ENCODE measurements around the gene IL1B. TPM values are rescaled to one million over a fixed set of nuclear protein-coding genes. Genes with fewer than 3 reads are reported as not detected.
"Not testable (repeated sequence)": the region's sequence is repeated elsewhere in the genome, so short reads cannot be mapped to it uniquely, and the experiment has no call there.

The IL1B gene
- polyA plus RNA-seq, 1 donor = 0.14 TPM

DNA sequence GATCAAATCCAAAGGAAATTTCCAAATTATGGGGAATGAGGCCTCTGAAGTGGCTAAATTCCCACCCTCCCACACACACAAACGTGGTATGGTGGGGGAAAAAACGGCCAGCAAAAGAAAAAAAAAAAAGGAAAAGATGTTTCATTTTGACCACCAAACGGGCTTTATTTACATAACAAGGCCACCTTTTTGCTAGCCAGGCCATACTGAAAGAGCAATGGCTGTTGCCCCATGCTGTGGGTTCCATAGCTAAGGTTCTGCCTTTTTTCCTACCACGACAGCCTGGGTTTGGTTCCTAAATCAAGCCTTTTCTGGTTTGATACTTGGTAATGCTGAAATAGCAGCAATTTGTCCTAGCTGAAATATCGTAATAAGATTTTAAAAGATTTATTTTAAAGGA lies 14.0 kb upstream of the IL1B start:
- no peak for DNase-seq (ENCODE audit: low read depth)

DNA sequence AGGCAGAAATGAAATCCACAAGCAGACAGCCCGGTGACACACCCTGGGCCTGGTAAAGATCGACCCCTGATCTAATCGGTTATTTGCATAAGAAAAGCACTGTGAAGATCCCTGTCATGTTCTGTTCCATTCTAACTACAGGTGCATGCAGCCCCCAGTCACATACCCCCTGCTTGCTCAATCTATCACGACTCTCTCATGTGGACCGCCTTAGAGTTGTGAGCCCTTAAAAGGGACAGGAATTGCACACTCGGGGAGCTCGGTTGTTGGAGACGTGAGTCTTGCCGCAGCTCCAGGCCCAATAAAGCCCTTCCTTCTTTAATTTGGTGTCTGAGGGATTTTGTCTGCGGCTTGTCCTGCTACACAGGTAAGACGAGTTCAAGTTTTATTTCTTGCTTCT lies 13.4 kb upstream of the IL1B start:
- DNase-seq (ENCODE audit: low read depth) = no peak

DNA sequence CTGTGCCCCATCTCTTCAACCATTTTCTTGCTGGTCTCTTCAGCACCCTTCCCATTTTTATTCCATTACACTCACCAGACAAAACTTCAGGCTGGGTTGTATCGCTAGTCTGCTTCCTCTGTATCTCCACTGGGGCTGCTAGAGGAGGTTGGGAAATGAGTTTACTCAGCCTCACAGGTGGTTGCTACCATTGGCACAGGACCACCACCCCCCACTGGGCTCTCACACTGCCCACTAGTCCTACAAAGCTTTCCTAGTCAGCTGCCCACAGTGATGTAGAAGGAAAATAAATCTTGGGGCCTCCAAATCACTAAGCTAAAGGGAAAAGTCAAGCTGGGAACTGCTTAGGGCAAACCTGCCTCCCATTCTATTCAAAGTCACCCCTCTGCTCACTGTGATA lies 12.3 kb upstream of the IL1B start:
- no peak for DNase-seq (ENCODE audit: low read depth)

DNA sequence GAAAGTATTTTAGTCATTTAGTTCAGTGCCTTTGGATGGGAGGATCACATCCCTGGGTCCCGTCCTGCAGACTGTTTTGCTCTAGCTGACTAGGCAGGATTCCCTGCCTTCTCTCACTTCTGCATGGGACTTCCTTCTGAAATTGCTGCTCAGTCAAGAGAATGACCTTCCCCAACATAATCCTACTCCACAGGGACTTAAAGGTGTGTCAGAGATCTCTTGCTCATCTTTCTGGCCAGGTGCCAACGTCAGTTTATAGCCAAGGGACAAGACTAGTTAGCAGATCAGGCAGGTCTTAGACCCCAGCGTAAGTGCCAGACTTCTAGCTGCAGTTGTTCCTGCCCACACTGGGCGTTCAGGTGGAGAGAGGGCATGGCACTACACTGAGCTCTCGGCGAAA lies 9.5 kb upstream of the IL1B start:
- DNase-seq (ENCODE audit: low read depth) = no peak

DNA sequence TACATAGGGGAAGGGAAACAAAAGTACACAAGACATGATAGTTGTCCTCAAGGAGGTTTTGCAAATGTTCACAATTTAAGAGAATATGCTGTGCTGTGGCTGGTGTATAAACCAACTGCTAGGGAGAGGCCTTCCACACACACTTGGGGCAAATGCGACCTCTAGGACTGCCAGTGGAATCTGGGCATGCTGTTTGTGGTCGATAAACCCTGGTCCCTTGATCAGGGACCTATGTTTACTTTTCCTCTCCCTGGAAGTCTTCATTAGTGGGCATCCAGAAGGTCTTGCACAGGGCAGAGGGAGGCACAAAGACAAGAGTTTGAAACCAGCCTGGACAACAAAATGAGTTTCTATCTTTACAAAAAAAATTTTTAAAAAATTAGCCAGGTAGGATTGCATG lies 7.3 kb upstream of the IL1B start:
- no peak for DNase-seq (ENCODE audit: low read depth)

DNA sequence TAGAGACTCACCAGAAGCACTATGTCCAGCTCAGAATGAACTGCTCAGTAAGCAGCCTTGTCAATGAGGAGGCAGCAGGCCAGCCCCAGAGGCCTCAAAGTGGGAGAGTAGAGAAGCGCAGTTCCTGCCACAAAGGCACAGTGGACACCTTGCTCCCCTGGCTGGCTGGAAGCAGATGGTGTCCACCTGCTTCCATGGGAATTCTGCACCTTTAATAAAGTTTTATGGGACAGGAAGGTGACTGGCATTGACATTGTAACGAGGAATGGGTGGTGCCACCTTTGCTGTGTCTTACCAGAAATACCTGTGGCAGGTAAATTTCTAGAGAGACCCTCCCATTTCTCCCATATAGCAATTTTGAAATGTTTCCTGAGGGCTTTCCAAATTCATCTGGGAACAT lies 6.7 kb upstream of the IL1B start:
- no peak for DNase-seq (ENCODE audit: low read depth)

DNA sequence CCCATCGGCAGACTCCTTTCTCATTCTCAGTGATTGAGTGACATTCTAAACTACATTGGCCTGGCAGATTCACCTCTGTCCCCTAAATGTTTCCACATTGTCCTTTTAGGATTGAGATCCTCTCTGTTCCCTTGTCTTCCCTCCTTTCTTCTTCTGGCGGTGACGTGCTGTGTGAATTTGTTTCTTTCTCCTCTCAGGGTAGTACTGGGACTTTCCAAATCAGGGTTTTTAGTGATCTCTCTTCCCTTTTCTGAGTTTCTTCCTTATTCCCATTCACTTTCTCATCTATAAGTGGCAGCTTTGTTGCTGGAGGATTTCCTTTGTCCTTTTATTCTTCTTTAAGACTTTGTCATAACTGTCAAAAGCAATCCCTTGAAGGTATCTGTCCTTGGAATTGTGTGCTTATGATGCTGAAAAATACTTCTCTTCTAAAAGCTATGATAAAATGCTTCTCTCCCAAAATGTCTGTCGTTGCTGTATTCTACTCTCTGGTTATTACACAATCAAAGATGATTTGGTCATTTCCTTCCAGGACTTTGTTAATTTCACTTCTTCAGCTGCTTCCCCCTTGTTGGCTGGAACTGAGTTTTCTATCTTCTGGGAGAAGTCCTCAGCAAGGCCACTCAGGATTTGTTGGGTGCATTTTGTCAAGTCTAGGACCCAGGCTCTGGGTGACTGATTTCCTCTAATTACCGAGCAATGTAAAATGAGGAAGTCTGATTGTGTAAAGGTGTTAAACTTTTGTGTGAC lies 4.9 kb upstream of the IL1B start:
- DNase-seq (ENCODE audit: low read depth) = no peak

DNA sequence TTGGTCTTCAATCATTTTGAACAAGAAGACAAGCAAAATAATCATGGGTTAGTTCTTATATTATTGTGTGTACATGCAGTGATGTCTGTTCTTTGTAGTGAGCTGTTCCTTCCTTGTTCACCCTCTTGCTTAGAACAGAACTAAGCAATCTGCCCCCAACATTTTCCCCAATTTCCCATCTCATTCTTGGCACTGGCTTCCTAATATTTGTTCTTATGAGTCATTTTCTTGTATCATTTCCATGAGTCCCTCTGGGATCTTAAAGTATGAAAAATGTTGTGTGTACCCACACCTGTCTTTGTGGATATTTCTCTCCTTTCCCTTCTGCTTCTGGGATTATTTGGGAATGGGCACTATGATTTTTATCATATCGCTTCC lies 3.5 kb upstream of the IL1B start:
- DNase-seq (ENCODE audit: low read depth) = no peak

DNA sequence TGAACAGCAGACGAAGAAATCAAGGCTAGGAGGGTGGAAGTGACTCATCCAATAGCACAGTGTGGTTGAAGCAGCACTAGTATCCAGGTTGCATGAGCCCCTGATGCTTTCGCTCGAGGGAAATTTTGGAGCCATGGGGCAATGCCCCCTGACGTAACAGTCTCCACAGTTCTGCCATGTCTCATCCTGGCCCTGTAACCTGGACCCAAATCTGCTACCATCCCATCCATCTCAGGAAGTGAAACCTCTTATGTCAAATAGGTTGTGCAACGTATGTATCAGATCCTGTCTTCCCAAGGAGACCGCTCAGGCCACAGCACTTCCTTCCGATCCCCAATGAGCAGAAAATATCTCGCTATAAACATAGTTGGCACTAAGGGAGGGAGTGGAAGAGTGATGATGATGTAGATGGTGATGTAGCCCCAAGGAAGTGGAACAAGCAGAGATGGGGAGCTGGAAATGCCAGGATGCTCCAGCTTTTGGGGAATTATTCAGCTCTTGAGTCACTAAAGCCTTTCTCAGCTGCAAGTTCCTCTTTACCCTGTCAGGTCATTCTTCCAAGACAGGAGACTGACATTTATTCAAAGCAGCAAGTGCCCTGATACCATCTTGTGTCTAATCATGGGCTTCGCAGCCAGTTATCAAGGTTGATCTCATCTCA lies 3.0 kb upstream of the IL1B start:
- no peak for DNase-seq (ENCODE audit: low read depth)

DNA sequence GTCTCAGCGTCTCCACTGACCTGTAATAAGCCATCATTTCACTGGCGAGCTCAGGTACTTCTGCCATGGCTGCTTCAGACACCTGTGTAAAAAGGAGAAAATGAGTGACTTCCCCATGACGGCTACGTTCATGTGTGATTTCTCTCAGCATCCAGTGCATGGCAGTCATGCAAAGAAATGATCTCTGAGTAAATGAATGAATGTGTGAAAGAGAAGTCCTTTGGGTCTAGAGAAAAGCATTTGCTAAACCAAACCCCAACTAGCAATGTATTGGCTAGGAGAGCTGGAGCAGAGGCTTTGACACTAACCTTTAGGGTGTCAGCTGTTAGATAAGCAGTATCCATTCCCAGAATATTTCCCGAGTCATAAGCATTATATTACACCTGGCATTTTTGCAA lies 417 bp downstream of the IL1B start:
- no peak for DNase-seq (ENCODE audit: low read depth)

DNA sequence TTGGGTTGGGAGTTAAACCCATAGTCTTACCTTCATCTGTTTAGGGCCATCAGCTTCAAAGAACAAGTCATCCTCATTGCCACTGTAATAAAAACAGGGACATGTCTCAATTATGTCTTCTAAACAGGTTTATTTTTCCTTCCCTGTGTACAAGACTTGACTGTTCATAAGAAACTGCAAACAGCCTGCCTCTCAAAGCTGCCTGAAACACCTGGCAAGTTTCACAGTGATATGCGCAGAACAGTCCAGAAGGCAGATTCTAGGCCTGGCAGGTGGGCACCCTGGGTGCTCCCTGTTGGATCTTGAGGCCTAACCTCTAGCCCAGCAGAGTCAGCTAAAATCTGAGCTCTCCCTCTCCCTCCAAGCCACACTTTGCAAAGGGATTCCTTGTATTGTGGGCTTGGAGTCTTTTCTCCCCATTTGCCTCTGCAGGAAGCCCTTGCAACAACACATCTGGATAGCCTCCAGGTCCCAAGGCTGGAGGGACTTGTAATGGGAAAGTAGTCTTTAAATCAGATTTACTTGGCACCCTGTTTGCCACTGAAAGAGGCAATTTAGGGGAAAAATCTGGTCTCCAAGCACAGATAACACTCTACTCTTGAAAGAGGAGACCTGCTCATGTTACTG lies 930 bp downstream of the IL1B start:
- DNase-seq (ENCODE audit: low read depth) = no peak

DNA sequence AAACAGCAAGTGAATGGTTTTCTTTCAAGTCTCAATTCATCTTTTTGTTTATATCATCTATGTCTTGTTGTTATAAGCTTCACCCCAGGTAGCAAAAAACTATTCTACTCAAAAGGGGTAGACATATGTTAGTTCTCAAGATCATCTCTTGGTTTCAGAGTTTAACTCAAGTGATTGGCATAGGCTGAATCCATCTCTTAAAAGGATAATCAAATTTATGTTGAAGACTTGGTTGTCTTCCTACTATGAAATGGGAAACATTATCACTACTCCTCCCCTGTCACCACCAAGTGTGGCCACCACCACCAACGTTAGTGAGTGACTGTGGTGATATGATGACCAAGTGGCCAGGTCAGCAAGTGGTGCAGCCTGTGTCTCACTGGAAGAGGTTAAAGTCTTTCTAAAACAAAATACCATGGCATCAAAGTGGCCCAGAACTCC lies 1.5 kb downstream of the IL1B start:
- DNase-seq (ENCODE audit: low read depth) = no peak

DNA sequence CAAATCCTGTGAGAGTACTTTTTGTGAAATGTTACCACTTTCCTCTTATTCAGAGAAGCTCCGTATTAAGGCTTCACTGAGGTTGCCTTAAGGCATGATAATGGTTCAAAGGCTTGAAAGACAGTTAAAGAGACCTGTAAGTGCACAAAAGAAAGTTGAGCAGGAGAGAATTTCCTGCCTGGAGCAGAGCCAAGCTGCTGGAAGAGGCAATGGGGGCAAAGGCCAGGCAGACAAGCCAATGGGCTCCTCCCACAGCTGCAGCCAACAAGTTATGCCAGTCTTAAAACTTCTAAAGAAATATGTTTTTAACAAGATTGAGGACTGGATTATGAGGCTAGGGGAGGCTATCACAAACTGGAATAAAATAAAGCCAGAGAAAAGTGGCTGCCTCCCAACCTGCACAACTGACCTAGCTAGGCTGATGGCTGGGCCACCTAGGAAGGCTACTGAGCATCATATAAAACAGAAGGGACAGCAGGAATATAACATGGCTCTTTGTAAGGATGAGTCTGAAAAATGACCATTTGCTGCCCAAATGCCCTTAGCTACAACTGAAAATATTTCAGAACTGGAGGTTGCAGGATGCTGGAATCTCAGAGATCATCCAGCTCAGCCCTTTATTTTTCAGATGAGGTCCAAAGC lies 2.1 kb downstream of the IL1B start:
- DNase-seq (ENCODE audit: low read depth) = no peak

DNA sequence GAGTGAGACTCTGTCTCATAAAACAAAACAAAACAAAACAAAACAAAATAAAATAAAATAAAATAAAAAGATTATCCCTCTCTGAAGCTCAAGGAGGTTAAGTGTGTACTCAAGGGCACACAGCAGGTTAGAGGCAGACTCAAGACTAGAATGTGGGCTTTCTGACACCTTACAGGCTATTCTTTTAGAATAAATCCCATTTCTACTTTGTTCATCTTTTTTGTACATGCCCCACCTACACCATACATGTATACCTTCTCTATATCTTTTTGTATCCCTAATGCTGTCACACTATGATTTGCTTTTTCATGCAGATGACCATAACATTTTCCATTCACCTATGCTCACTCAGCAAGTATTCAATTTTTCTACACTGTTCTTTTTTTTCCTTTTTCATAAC lies 2.6 kb downstream of the IL1B start:
- no peak for DNase-seq (ENCODE audit: low read depth)

DNA sequence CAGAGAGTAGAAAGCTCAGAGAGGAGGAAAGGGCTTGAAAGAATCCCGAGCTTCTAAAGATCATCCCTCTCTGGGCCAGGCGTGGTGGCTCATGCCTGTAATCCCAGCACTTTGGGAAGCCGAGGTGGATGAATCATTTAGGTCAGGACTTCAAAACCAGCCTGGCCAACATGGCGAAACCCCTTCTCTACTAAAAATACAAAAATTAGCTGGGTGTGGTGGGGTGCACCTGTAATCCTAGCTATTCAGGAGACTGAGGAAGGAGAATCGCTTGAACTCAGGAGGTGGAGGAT lies 3.0 kb downstream of the IL1B start:
- not testable (repeated sequence) for DNase-seq (ENCODE audit: low read depth)

DNA sequence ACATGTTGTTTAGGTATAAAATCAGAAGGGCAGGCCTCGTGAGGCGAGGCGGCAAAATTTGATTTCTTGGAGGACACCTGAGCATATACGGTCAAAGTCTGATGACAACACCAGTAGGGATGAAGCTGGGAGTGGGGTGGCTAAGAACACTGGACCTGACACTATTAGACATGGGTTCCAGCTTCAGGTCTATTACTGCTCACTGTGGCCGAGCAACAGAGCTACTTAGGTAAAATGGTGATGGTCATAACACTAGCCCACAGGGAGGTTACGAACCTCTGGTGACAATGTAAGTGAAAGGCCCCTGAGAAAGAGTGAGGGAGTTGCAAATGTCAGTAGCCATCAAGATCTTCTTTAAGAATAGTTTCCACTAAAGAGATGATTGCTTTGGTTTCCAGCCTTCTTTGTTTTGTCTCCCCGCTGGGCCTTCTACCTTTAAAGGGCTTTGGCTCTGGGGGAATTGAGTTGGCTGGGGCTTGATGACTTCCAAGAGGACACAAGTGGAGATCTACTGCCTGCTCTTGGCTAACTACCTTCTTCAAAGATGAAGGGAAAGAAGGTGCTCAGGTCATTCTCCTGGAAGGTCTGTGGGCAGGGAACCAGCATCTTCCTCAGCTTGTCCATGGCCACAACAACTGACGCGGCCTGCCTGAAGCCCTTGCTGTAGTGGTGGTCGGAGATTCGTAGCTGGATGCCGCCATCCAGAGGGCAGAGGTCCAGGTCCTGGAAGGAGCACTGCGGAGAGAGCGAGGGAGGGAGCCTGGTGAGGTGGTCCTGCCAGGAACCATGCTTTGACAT lies 3.5 kb downstream of the IL1B start:
- no peak for DNase-seq (ENCODE audit: low read depth)

DNA sequence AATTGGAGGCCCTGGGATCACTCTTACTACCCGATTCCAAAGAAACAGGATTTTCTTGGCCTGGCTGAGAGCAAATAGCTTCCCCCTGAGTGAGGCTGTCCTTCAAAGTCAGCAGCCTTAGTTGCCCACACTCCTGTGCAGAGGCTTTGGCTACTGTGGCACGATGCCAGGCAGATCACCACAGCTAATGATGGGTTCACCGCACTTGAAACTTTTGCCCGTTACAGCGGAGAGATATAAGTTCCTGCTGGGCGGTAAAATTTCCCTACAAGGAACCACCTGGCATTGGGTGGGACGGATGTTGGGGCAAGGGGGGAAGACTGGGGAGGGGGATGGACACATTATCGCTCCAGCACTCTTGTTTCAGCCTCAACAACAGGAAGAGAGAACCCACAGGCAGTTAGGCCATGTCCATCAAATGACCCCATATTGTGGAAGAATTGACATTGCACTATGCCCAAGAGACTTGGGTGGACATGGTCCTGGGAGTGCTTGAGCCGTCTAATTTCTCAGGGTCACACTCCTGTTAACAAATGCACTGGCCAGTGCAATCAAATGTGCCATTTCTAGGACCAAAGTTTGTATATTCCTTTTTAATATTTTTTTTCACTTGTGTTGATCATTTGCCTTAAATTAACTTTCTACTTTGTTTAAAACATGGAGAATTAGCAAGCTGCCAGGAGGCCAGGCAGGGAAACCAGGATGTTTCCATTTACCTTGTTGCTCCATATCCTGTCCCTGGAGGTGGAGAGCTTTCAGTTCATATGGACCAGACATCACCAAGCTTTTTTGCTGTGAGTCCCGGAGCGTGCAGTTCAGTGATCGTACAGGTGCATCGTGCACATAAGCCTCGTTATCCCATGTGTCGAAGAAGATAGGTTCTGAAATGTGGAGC lies 4.4 kb downstream of the IL1B start:
- DNase-seq (ENCODE audit: low read depth) = no peak

DNA sequence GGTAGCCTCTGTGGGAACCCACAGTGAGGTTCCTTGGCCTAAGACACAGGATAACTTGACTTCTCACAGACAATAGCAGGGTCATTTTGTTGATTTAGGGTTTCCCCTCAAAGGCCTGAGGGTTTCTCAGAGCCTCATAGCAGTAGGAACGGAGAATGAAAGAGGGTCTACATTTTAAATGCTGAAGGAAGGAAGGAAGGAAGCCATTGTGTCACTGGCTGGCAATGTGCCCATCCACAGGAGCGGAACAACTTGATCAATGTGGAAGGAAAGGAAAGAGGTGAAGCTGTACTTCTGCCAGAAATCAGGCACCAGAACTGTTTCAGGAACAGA lies 5.1 kb downstream of the IL1B start:
- no peak for DNase-seq (ENCODE audit: low read depth)

DNA sequence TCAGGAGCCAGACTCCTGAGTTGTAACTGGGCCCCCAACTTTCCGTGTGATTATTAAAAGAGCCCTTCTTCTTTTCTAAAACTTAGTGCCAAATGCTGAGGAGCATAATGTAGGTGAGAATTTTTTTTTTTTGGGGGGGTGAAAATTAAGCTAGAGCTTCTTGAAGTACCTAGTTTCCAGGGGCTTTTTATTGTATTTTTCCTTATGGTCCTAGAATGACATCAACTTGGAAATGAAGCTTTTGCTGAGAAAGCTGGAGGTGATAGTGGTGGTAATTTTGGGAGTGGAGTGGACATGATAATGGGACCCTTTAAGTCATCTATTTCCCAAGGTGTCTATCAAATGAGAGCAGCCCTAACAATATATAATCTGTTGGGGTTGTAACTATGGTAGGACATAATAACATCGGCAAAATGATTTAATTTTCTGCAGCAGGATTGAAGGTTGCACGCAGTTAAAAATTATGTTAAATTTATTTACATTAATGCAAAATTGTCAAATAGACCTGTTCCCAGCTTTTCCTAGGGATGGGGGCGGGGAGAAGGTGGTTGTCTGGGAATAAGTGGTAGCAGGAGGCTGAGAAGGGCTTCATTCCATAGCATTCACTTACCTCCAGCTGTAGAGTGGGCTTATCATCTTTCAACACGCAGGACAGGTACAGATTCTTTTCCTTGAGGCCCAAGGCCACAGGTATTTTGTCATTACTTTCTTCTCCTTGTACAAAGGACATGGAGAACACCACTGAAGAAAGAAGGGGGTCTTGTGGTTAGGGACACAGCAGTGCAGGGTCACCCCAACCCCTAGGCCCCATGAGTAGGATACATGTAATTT lies 5.7 kb downstream of the IL1B start:
- no peak for DNase-seq (ENCODE audit: low read depth)

DNA sequence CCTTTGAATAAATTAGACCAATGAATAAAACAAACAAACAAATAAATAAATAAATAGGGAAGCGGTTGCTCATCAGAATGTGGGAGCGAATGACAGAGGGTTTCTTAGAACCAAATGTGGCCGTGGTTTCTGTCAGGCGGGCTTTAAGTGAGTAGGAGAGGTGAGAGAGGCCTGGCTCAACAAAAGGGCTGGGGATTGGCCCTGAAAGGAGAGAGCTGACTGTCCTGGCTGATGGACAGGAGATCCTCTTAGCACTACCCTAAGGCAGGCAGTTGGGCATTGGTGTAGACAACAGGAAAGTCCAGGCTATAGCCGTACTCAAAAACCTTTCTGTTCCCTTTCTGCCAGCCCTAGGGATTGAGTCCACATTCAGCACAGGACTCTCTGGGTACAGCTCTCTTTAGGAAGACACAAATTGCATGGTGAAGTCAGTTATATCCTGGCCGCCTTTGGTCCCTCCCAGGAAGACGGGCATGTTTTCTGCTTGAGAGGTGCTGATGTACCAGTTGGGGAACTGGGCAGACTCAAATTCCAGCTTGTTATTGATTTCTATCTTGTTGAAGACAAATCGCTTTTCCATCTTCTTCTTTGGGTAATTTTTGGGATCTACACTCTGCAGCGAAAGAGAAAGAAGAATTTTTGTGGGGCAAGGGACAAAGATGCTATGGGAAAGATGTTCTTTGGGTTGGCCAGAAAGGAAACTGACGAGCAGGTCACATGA lies 6.5 kb downstream of the IL1B start:
- DNase-seq (ENCODE audit: low read depth) = no peak

Measured in forelimb muscle (tissue), 1 donor.